ENCODE results near the gene TMEM161A.
"Not testable (repeated sequence)": the region's sequence is repeated elsewhere in the genome, so short reads cannot be mapped to it uniquely, and the experiment has no call there.

TMEM161A gene

DNA sequence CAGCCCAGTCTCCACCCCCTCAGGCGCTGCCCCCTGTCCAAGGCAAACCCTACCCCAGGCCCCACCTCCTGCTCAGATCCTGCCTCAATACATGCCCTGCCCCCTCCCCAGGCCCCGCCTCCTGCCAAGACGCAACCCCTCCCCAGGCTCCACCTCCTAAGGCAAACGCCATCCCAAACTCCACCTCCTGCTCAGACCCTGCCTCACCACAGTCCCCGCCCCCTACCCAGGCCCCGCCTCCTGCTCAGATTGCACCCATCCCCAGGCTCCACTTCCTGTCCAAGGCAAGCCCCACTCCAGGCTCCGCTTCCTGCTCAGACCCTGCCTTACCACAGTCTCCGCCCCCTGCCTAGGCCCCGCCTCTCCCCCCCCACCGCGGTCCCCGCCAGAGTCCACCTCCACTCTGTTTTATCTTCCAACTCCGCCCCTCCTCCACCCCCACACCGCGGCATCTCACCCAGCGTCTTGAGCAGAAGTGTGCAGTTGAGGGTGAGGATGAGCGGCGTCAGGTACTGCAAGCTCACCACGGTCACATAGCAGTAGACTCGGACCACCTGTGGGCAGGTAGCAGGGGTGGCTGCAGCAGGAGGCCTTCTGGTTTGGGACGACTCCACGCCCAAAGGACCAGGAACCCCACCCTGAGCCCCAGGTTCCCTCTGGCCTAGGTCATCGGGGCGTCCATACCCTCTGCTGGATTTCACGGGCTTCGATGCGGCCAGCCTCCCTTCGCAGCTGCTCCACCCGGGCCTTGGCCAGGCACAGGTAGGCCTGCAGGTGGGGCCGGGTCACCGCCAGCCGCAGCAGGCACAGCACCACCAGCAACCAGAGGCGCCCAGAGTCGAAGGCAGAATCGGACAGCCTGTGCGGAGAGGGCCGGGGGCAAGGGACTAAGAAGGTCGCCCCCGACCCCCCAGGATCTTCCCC, 17.7 kb downstream of the TMEM161A start:
- no peak for DNase-seq

- no peak for DNase-seq
Measured at GRCh38 chr19:19119325-19120237, 18.7 kb downstream of the TMEM161A start.

GRCh38 chr19:19115954-19116353, 22.3 kb downstream of the TMEM161A start:
- DNase-seq = no peak

DNA sequence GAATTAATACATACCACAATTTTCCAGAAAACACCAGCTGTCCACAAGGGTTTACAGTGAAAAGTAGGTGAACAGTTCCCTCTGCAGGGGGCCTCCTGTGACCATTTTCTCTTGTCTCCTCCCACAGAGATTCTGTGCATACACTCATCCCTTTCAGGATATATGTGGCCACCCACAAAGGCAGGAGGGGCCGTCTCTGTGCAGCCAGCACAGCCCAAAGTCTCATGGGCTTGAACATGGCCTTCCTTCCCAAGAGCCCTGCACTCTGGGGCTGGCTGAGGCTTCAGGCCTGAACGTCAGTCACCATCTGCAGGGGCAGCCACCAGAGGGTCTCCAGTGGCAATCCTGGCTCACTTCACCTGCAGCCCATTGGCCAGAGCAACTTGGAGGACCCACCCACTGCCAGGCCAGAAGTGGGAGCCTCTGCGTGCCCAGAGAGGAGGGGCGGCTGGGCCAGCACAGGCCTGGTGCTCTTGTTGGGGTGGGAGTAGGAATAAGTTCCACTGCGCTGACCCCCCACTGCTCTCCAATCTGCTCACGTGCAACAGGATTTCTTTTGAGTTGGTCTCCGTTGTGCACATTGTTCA, 25.1 kb downstream of the TMEM161A start:
- DNase-seq = no peak

GRCh38 chr19:19111967-19112580, 26.2 kb downstream of the TMEM161A start:
- DNase-seq = no peak

GRCh38 chr19:19111136-19111835, 27.0 kb downstream of the TMEM161A start:
- no peak for DNase-seq

- no peak for DNase-seq
Measured at GRCh38 chr19:19110410-19111135, 27.7 kb downstream of the TMEM161A start.

- DNase-seq = no peak
Measured at GRCh38 chr19:19109601-19110000, 28.7 kb downstream of the TMEM161A start.

DNA sequence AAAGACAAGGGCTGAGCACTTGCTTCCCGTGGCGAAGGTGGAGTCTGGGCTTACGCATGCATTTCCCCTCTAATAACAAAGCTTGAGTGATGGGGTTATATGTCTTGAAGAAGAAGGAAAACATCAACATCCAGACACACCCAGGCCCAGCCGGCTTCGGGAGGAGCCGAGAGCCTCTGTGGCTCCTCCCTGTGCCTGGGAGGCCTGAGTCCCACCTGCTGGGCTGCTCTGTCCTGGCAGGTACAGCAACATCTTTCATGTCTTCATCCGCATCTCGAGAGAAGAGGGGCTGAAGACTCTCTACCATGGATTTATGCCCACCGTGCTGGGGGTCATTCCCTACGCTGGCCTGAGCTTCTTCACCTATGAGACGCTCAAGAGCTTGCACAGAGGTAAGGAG, 30.6 kb downstream of the TMEM161A start:
- no peak for DNase-seq

GRCh38 chr19:19106938-19107337, 31.3 kb downstream of the TMEM161A start:
- DNase-seq = not testable (repeated sequence)

DNA sequence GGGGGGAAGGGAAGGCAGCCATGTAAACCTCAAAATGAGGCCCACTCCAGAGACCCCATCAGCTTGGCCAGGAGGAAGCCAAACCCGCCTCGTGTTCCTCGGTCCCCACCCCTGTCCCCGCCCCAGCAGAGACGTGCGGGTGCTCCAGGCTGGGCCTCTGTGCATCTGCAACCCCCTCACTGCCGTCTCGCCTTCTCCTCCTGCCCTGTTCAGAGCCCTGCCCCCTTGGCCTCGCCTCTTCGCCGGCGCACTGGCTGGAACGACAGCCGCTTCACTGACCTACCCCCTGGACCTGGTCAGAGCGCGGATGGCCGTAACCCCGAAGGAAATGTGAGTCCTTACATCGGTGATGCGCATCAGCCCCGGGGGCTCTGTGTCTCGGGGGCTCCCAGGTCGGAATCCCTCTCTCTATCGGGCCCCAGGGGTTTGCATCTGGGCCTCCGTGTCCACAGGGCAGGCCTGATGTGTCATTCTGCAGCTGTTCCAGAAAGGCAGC, 32.2 kb downstream of the TMEM161A start:
- no peak for DNase-seq

DNA sequence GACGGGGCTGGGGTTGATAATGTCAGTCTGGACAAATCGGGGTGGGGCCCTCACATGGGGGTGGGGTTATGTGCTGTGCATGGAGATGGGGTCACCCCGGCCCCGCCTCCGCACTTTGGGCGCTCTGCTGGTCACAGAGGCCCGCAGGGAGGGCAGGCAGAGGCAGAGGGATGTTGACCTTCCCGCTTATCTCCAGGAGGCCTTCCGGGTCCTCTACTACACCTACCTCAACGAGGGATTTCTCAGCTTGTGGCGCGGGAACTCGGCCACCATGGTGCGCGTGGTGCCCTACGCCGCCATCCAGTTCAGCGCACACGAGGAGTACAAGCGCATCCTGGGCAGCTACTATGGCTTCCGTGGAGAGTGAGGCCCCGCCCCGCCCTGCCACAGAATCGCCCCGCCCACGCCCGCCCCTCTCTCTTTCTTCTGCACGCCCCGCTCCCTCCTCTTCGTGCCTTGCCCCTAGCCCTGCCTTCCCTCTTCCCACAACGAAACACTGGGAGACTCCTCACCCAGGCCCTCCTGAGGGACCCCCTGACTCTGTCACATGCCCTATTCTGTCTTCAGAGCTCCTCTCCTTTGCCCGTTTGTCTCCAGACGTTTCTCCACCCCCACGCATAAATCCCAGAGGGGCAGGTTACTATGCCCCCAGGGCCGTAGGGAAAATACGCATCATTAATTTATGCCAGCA, 32.8 kb downstream of the TMEM161A start:
- no peak for DNase-seq

DNA sequence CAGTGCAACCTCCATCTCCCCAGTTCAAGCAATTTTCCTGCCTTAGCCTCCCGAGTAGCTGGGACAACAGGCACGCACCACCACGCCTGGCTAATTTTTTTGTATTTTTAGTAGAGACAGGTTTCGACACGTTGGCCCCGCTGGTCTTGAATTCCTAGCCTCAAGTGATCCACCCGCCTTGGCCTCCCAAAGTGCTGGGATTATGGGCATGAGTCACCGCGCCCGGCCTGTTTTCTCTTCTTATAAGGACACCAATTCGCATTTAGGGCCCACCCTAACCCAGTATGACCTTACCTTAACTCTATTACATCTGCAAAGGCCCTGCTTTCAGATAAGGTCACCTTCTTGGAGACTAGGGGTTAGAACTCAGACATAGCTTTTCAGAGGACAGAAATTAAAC, 35.1 kb downstream of the TMEM161A start:
- DNase-seq = no peak

DNA sequence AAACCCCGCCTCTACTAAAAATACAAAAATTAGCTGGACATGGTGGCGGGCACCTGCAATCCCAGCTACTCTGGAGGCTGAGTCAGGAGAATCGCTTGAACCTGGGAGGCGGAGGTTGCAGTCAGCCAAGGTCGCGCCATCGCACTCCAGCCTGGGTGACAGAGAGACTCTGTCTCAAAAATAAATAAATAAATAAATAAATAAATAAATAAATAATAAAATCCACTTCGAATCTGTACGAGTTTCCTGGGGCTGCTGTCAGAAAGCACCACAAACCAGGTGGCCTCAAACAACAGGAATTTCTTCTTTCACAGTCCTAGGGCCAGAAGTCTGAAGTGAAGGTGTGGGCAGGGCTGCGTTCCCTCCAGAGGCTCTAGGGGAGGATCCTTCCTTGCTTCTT, 35.7 kb downstream of the TMEM161A start:
- not testable (repeated sequence) for DNase-seq

DNA sequence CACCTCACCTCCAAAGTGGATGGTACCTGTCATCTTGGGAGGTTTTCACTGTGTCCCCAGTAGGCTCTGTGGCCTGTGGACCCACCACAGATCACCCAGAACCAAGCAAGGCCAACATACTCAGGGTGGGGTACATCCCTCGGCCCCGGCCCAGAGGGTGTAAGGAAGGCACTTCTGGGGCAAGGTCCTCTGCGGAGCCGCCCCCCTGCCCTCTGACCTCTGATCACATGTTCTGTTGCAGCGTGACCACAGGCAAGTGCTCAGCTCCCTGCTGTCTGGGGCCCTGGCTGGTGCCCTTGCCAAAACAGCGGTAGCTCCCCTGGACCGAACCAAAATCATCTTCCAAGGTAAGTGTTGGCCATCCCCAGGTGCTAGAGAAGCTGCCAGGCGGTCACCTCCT, 36.7 kb downstream of the TMEM161A start:
- no peak for DNase-seq

- no peak for DNase-seq
Measured at GRCh38 chr19:19098703-19099632, 39.3 kb downstream of the TMEM161A start.

DNA sequence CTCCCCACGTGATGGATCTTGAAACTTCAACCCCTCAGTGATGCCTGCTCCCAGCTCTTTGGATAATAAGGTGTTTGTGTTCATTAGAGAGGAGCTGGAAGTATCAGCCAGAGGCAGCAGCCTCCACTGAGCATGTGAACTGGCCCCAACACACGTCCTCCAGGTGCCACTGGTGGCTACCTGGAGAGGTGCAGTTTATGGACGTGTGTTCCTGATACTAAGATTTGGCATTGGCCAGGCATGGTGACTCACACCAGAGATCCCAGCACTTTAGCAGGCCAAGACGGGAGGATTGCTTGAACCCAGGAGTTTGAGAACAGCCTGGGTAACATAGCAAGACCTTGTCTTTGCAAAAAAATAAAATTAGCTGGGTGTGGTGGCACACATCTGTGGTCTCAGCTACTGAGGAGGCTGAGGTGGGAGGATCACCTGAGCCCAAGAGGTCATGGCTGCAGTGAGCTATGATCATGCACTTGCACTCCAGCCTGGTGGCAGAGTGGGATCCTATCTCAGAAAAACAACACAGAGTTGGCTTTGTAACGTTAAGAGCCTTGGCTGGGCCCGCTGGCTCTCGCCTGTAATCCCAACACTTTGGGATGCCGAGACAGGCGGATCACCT, 40.1 kb downstream of the TMEM161A start:
- DNase-seq = no peak

- DNase-seq = no peak
Measured at GRCh38 chr19:19096641-19097627, 41.3 kb downstream of the TMEM161A start.

Data from NCI-H187 treated with DMSO at 0.1 percent for 48 hours (cell line).